SU-DHL-6 (cell line): Measurements from ENCODE around the gene CPED1.

Experiments used
- EZH2phosphoT487 ChIP-seq: fragments of 200-600 bp; sonication (generic), shearing (Covaris generic); conservative IDR thresholded peaks from 2 replicates; pipeline ENCODE4 v1.6.1; 2018; ENCODE audit warnings: mild to moderate bottlenecking, antibody characterized with exemption, low read length, moderate library complexity, mixed read lengths
- TF ChIP-seq, protein P1 (sequence below): fragments of 200-600 bp; sonication (generic); IDR thresholded peaks from one replicate; pipeline ENCODE4 v1.5.1; 2017; ENCODE audit warnings: antibody characterized with exemption, mild to moderate bottlenecking, low read length, moderate library complexity; ENCODE audit not compliant: insufficient read depth, poor library complexity, severe bottlenecking

DNA sequence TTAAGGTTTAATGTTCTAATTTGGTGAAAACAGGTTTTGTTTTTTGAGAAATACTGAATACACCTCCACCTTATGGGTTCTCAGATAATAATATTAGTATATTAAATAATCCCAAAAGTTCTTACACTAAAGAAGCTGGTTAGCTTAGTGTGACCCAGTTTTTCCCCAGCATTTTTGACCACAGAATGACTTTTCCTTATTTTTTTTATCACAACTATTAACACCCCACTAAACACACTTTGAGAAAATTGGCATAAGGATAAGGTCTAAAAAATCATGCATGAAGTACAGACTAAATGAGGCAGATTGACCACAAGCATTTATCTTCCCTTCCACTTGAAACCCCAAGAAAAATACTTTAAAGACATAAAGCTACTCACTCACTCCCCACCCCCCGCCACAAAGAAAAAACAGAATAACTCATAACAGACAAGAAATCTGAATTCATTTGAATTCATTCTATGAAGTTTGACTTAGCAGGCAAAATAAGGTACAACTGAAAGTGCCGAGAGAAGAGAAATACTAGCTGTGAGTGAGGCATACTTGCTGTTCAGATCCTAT is 290.6 kb downstream of the CPED1 start:
- TF ChIP-seq, protein P1, sequence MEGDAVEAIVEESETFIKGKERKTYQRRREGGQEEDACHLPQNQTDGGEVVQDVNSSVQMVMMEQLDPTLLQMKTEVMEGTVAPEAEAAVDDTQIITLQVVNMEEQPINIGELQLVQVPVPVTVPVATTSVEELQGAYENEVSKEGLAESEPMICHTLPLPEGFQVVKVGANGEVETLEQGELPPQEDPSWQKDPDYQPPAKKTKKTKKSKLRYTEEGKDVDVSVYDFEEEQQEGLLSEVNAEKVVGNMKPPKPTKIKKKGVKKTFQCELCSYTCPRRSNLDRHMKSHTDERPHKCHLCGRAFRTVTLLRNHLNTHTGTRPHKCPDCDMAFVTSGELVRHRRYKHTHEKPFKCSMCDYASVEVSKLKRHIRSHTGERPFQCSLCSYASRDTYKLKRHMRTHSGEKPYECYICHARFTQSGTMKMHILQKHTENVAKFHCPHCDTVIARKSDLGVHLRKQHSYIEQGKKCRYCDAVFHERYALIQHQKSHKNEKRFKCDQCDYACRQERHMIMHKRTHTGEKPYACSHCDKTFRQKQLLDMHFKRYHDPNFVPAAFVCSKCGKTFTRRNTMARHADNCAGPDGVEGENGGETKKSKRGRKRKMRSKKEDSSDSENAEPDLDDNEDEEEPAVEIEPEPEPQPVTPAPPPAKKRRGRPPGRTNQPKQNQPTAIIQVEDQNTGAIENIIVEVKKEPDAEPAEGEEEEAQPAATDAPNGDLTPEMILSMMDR: no peak
- TF ChIP-seq EZH2phosphoT487: no peak
